Karpas-422 (cell line): ENCODE data around the gene TMEM63A. TPM values are rescaled to one million over a fixed set of nuclear protein-coding genes. Genes with fewer than 3 reads are reported as not detected.
"Not testable (repeated sequence)": the region's sequence is repeated elsewhere in the genome, so short reads cannot be mapped to it uniquely, and the experiment has no call there.

Source experiments
- DNase-seq: peaks from one replicate; pipeline ENCODE4 v3.0.0-alpha.2; 2015
- H2AFZ ChIP-seq: fragments of 200-600 bp; sonication (generic); 2 replicates; pipeline ENCODE4 v1.6.1; 2014; ENCODE audit warnings: antibody characterized with exemption, low read length, mixed read lengths
- H3K27ac ChIP-seq: fragments of 200-600 bp; sonication (generic); 2 replicates; pipeline ENCODE4 v1.5.1; 2014; ENCODE audit warnings: mild to moderate bottlenecking, low read length, moderate library complexity
- H3K27me3 ChIP-seq: fragments of 200-600 bp; sonication (generic); 2 replicates; pipeline ENCODE4 v1.6.1; 2014; ENCODE audit warnings: low read length, mixed read lengths
- H3K36me3 ChIP-seq: fragments of 200-600 bp; sonication (generic); 2 replicates; pipeline ENCODE4 v1.6.1; 2014; ENCODE audit warnings: low read length, mixed read lengths; ENCODE audit not compliant: insufficient read depth
- H3K4me1 ChIP-seq: fragments of 200-600 bp; sonication (generic); 2 replicates; pipeline ENCODE4 v1.6.1; 2014; ENCODE audit warnings: mild to moderate bottlenecking, low read length, mixed read lengths
- H3K4me2 ChIP-seq: fragments of 200-600 bp; sonication (generic); 2 replicates; pipeline ENCODE4 v1.6.1; 2014; ENCODE audit warnings: low read length, low read depth, mild to moderate bottlenecking; ENCODE audit not compliant: poor library complexity, severe bottlenecking
- H3K4me3 ChIP-seq: fragments of 200-600 bp; sonication (generic); 2 replicates; pipeline ENCODE4 v1.5.1; 2014; ENCODE audit warnings: mild to moderate bottlenecking, antibody characterized with exemption, low read length, mixed read lengths
- H3K79me2 ChIP-seq: fragments of 200-600 bp; sonication (generic); 2 replicates; pipeline ENCODE4 v1.6.1; 2014; ENCODE audit warnings: mild to moderate bottlenecking, low read length, mixed read lengths
- H3K9ac ChIP-seq: fragments of 200-600 bp; sonication (generic); 2 replicates; pipeline ENCODE4 v1.6.0; 2014; ENCODE audit warnings: low read length
- H3K9me2 ChIP-seq: fragments of 200-600 bp; sonication (generic), shearing (Covaris generic); replicated peaks from 2 replicates; pipeline ENCODE4 v1.6.0; 2014; ENCODE audit warnings: mild to moderate bottlenecking, low read length, moderate library complexity; ENCODE audit not compliant: insufficient read depth
- H3K9me3 ChIP-seq: fragments of 300-700, 200-600 bp; sonication (generic); 2 replicates; pipeline ENCODE4 v1.6.1; 2014; ENCODE audit warnings: low read length, mixed read lengths
- H4K20me1 ChIP-seq: fragments of 200-600 bp; sonication (generic); 2 replicates; pipeline ENCODE4 v1.6.1; 2014; ENCODE audit warnings: mild to moderate bottlenecking, antibody characterized with exemption, low read length, low read depth; ENCODE audit not compliant: insufficient read depth
- total RNA-seq: library from RNA; depleted of rRNA; stranded (reverse); fragments of >200 nt; shearing (Covaris generic); gene quantifications from 2 replicates; pipeline ENCODE4 v1.2.3, GENCODE V29; 2014; ENCODE audit warnings: low replicate concordance; rRNA removed

Gene TMEM63A
- 4.1 and 4.8 TPM in 2 replicates for total RNA-seq

DNA sequence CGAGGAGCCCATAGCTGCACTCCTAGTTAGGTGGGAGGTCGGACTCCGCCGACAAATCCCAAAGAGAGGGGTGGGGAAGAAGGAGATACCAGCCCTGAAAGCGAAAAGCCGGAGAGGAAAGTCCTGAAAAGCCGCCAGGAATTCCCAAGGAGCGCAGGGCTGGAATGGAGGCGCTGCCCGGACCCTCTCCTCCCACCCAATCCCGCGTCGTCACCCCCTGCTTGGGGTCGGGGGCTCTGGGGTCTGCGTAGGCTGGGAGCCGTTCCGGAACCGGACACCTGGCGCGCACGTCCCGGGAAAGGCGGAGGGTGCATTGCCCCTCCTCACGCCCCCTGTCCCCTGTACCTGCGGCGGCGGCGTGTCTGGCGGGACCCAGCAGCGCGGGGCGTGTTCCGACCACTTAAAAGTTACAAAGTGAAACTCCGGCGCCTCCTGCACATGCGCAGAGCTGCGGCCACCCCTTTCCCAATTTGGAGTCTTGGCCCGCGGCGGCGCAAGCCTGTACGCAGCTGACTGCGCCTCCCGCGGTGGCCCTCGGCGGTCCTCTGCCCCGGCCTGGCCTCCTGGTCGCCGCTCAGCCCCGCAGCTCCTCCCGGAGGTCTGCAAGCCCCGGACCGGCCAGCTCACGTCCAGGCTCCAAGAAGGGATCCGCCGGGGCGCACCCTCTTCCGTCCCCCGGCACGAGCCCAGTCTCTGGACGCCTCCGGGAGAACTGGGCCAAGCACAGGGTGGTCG is at the start of gene TMEM63A:
TMEM63A (minus strand) TSS at position 422 of the 735 bp plus-strand sequence. CDS start 4,800 bp downstream, outside the sequence.
- Histone ChIP-seq H3K27ac (no peak within 1 kb of the TSS), H3K27me3 (no peaks in the 10 kb centered on the region), H3K4me1 (peaks cover 16% of the 10 kb centered on the region)

DNA sequence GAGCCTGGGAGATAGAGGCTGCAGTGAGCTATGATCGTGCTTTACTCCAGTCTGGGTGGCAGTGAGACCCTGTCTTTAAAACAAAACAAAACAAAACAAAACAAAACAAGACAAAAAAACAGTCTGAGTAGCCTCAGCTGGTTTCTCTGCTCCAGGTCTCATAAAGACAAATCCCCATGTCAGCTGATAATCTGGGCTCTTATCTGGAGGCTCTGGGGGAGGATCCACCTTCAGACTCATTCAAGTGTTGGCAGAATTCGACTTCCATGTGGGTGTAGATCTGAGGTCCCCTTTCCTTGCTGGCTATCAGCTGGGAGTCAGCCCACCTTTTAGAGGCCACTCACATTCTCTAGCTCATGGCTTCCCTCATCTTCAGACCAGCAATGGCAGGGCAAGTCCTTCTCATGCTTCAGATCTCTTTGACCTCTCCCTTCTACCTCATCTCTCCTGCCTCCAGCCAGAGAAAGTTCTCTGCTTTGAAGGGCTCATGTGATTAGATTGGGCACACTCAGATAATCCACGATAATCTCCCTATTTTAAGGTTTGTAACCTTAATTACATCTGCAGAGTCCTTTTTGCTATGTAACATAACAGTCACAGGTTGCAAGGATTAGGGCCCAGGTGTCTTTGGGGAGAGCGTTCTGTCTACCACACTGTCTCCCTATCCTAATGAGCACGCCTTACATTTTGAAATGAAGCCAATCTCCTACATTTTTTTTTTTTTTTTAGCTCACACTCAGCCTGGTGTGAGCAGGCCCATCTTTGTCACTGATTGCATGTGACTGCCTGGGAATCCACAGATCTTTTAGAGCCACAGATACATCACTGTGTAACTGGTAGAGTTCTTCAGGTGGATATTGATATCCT is 49.3 kb upstream of the TMEM63A start:
- H3K9me2 ChIP-seq, result no peaks in the 10 kb centered on the region
- H4K20me1 ChIP-seq, result no peaks in the 10 kb centered on the region
- no peaks in the 10 kb centered on the region for H3K9me3 ChIP-seq
- no peak overlapping the region for H2AFZ ChIP-seq
- H3K79me2 ChIP-seq, result no peaks in the 10 kb centered on the region
- H3K4me2 ChIP-seq, result no peak overlapping the region
- H3K27ac ChIP-seq, result no peak overlapping the region
- H3K27me3 ChIP-seq, result no peaks in the 10 kb centered on the region
- no peak overlapping the region for H3K9ac ChIP-seq
- no peak overlapping the region for H3K4me3 ChIP-seq
- peaks cover 2% of the 10 kb centered on the region for H3K4me1 ChIP-seq
- H3K36me3 ChIP-seq, result no peaks in the 10 kb centered on the region
- no peak for DNase-seq

More for the DNA sequence above, at the start of gene TMEM63A:
- H3K4me2 ChIP-seq, result peak within 1 kb of the TSS; percentile 89
- DNase-seq, result peak; percentile 87
- no peaks in the 10 kb centered on the region for H3K79me2 ChIP-seq
- peak within 1 kb of the TSS; percentile 92 for H3K4me3 ChIP-seq
- H3K9me3 ChIP-seq, result no peaks in the 10 kb centered on the region
- peak within 1 kb of the TSS; percentile 99 for H2AFZ ChIP-seq
- H3K36me3 ChIP-seq, result no peaks in the 10 kb centered on the region
- H4K20me1 ChIP-seq, result 0 out of 2 replicates have a peak, but pooled peaks cover 3% of the 10 kb centered on the region
- no peaks in the 10 kb centered on the region for H3K9me2 ChIP-seq
- peak within 1 kb of the TSS; percentile 78 for H3K9ac ChIP-seq

DNA sequence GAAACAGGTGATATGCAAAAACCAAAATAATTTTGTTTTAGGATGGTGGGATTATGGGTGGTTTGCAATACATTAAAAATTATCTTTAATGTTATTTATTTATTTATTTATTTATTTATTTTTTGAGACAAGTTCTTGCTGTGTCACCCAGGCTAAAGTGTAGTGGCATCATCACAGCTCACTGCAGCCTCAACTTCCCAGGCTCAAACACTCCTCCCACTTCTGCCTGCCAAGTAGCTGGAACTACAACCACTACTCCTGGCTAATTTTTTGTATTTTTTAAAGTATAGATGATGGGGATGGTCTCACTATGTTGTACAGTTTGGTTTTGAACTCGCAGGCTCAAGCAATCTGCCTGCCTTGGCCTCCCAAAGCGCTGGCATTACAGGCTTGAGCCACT is 48.4 kb upstream of the TMEM63A start:
- Histone ChIP-seq H3K9ac (no peak overlapping the region), H2AFZ (no peak overlapping the region)

DNA sequence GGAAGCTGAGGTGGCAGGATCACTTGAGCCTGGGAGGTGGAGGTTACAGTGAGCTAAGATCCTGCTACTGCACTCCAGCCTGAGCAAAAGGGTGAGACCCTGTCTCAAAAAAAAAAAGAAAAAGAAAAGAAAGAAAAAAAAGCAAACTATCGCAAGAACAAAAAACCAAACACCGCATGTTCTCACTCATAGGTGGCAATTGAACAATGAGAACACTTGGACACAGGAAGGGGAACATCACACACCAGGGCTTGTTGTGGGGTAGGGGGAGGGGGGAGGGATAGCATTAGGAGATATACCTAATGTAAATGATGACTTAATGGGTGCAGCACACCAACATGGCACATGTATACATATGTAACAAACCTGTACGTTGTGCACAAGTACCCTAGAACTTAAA is 47.3 kb upstream of the TMEM63A start:
- not testable (repeated sequence) for H3K36me3 ChIP-seq, H3K79me2 ChIP-seq, H3K9ac ChIP-seq, H3K9me2 ChIP-seq, H3K27ac ChIP-seq, H3K4me3 ChIP-seq, H3K9me3 ChIP-seq, DNase-seq, H4K20me1 ChIP-seq, H3K27me3 ChIP-seq, H2AFZ ChIP-seq, H3K4me1 ChIP-seq, H3K4me2 ChIP-seq

More for the DNA sequence above, 48.4 kb upstream of the TMEM63A start:
- no peaks in the 10 kb centered on the region for H3K36me3 ChIP-seq
- H3K4me2 ChIP-seq, result no peak overlapping the region
- H3K27ac ChIP-seq, result no peak overlapping the region
- no peaks in the 10 kb centered on the region for H3K27me3 ChIP-seq
- H3K4me1 ChIP-seq, result no peaks in the 10 kb centered on the region
- no peaks in the 10 kb centered on the region for H3K9me2 ChIP-seq
- no peaks in the 10 kb centered on the region for H4K20me1 ChIP-seq
- no peaks in the 10 kb centered on the region for H3K79me2 ChIP-seq
- H3K9me3 ChIP-seq, result no peaks in the 10 kb centered on the region
- no peak for DNase-seq
- no peak overlapping the region for H3K4me3 ChIP-seq

GRCh38 chr1:225928186-225929175 is 46.3 kb upstream of the TMEM63A start:
- H4K20me1 ChIP-seq, result no peaks in the 10 kb centered on the region
- H3K4me2 ChIP-seq, result no peak overlapping the region
- peaks cover 7% of the 10 kb centered on the region for H3K4me1 ChIP-seq
- no peaks in the 10 kb centered on the region for H3K9me2 ChIP-seq
- no peak overlapping the region for H3K9ac ChIP-seq
- H3K27ac ChIP-seq, result no peak overlapping the region
- H3K36me3 ChIP-seq, result no peaks in the 10 kb centered on the region
- DNase-seq, result no peak
- peaks cover 5% of the 10 kb centered on the region for H3K79me2 ChIP-seq
- no peaks in the 10 kb centered on the region for H3K9me3 ChIP-seq
- no peaks in the 10 kb centered on the region for H3K27me3 ChIP-seq
- no peak overlapping the region; the same call in 1 of the 2 replicates for H2AFZ ChIP-seq
- H3K4me3 ChIP-seq, result no peak overlapping the region

- 0 out of 2 replicates have a peak, but pooled peaks cover 7% of the 10 kb centered on the region for H3K36me3 ChIP-seq
- no peaks in the 10 kb centered on the region for H3K9me2 ChIP-seq
- no peaks in the 10 kb centered on the region for H3K9me3 ChIP-seq
- no peak for DNase-seq
- H3K4me2 ChIP-seq, result no peak overlapping the region
- H3K9ac ChIP-seq, result no peak overlapping the region
- H2AFZ ChIP-seq, result peak overlapping the region; percentile 86
- H3K4me3 ChIP-seq, result no peak overlapping the region
- H3K27me3 ChIP-seq, result no peaks in the 10 kb centered on the region
- peaks cover 21% of the 10 kb centered on the region for H3K79me2 ChIP-seq
- peaks cover 19% of the 10 kb centered on the region for H3K4me1 ChIP-seq
- no peaks in the 10 kb centered on the region for H4K20me1 ChIP-seq
- no peak overlapping the region for H3K27ac ChIP-seq
Measured at GRCh38 chr1:225926551-225927113, 44.5 kb upstream of the TMEM63A start.

DNA sequence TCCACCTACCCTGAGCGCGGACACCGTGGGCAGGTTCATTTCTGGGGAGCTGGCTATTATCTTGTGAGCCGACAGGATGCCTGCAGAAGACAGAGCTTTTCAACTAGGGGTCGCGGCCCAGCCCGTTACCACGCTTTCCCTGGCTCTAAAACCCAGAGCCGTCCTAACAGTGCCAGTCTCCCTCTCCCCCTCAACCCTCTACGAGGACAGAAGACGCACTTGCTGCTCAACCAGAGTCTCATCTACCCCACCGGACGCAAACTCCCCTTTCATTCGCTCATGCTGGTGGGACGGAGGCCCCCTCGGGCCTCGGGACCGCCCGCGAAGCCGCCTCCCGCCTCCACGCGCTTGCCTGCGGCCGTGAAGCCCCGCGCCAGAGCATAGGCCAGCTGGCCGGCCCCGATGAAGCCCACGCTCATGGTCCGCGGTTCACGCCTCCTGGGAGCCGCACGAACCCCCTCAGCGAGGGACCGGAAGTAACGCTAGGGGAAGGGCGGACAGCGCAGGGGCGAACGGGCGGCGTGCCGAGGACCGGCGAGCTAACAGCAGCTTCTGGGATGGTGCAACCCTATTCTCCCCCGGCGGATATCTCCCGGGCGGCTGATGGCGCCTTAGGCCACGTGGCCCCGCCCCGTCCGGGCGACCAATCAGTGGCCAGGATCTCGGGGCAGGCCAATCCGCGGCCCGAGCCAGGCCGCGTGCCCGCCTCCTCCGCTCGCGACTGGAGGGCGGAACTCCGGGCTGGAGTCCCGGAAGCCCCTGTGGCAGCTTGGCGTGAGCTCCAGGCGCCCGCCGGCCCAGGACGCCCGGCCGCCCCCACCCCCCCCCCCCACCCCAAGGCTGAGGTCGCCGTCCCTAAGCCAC is 41.7 kb upstream of the TMEM63A start, which contains the start of gene PYCR2:
PYCR2 (minus strand) TSS at position 559 of the 864 bp plus-strand sequence; CDS start at position 419, 140 bp downstream.
- peak within 1 kb of the TSS; percentile 84 for H3K27ac ChIP-seq
- H3K4me1 ChIP-seq, result peaks cover 21% of the 10 kb centered on the region
- H3K9me2 ChIP-seq, result no peaks in the 10 kb centered on the region
- 0 out of 2 replicates have a peak, but pooled peaks cover 12% of the 10 kb centered on the region for H3K36me3 ChIP-seq
- peak within 1 kb of the TSS; percentile 94 for H3K4me3 ChIP-seq
- no peaks in the 10 kb centered on the region for H3K9me3 ChIP-seq
- peak; percentile 98 for DNase-seq
- no peaks in the 10 kb centered on the region for H3K27me3 ChIP-seq
- peak within 1 kb of the TSS; percentile 79; the same call in 1 of the 2 replicates for H2AFZ ChIP-seq
- peak within 1 kb of the TSS; percentile 96 for H3K9ac ChIP-seq
- no peaks in the 10 kb centered on the region for H4K20me1 ChIP-seq
- H3K4me2 ChIP-seq, result peak within 1 kb of the TSS; percentile 91
- H3K79me2 ChIP-seq, result peaks cover 21% of the 10 kb centered on the region
